Measurements from ENCODE around the gene PLSCR5.

PLSCR5 gene, protein sequence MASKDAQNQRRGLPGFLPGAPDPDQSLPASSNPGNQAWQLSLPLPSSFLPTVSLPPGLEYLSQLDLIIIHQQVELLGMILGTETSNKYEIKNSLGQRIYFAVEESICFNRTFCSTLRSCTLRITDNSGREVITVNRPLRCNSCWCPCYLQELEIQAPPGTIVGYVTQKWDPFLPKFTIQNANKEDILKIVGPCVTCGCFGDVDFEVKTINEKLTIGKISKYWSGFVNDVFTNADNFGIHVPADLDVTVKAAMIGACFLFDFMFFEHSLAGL

DNA sequence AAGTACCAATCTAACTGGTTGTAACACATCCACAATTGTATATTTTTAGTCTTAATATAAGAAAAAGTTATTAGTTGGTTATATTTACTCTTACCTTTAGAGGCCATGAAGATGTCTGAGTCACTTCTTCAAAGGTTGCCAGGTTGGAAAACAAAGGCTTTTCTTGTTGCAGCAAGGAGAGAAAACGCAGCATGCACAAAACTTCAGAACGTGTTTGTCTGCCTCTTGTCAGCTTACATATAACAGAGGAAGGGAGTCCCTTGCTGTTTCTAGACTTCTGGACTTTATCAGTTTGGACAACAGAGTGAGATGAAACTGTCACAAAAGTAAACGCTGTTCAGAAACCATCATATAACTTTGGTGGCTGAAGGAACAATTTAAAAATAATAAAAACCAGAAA is at the start of gene PLSCR5:
Gene PLSCR5 (minus strand): TSS at position 241 of the 400 bp plus-strand sequence. CDS start 134 bp downstream, at position 107.
- DNase-seq = no peak

DNA sequence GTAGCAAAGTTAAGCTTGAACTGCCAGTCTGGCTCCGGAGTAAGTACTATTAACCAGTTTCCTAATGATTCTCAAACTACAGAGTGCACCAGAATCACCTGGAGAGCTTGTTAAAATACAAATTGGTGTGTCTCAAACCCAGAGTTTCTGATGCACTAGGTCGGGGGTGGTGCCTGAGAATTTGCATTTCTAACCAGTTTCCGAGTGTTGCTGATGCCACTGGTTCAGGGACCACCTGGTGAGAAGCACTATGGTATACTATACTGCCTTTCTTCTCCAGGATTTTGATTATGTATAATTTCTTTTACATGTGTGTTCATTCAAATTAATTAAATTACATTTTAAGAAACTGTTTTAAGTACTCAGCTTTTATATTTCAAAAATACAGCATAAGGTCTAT is 48.8 kb upstream of the PLSCR5 start:
- no peak for DNase-seq

DNA sequence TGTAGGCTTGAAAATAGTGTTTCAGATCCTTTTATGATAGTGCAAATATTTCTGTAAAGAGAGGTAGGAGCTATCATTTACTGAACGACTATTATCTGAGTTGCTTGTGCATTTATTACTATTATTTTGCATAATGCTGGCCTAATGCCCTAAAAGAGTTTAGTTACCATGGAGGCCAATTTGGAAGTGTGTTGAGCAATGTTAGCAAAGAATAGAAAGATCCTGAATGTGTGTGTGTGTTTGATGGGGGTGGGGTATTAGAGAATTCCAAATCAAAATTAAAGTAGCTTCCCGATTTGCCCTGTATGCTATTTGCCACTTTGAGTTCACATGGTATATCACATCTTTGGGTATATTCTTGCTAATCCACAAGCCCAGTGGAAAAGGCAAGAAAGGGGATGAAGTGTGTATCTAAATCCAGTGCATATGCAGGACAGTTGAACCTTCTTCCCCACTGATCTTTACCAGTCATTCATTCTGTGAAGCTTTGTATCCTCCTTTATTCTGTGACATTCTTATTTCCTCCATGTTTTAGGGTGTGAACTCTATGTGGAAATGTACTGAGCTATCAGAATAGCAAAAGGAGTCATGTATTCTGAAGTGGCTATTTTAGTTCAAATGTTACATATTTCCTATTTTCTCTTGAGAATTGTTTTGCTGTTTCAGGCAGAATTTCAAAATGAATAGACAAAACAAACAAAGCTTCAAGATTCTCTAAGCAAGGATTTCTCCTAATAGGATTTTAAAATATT is 45.7 kb upstream of the PLSCR5 start:
- no peak for DNase-seq

DNA sequence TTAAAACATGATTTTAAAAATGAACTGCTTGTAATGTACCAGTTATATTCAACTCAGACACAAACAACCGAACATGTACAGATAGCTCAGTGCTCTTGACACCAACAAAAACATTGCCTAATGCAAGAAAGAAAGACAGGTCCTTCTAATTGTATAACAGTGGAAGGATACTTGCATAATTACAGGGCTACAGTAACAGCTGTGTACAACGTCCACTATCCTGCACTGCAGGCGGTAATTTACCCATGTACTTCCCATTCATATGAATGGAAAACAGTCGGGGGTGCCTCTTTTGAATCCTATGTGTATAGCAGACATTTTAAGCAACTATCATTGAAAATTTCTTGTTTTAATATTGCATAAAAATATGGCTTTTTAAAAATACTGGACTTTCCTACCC is 41.1 kb upstream of the PLSCR5 start:
- no peak for DNase-seq

DNA sequence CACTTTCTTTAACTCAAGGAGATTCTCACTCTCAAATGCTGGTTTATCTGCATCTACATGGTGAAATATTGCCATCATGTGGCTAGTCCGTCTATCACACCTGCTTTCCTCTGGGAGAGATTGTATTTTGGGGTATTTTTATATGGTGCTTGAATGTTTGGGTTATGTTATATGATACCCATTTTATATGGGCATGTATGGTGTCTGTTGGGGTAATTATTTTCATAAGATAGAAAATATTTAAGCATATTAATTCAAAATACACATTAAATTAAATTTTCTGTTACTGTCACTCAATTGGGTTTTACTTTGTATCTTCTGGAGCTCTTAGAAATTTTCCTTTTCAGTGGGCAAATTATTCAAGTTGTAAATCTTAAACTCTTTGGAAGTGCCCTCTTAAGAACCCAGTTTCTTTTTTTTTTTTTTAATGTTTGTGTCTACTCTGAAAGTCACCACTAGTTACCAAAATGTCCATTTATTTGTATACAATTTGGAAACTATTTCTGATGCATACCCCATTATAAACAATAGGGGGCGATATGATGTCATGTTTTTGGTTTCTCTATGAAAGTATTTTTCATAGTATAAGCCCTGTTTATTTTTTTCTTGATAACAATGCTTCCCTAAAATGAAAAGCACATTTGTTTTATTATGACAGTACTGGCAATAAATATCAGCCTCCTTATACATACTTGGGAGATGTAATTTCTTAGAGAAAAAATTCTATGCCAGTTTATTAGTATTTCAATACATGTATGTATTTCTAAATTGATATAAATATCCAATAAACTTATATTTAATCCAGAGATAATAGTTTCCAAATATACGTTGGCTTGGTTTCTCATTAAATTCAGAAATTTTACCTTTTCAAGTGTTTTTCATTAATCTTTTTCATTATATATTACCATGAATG is 36.1 kb upstream of the PLSCR5 start:
- peak in 4 of 56 donors; percentile 0 to 21 (median 3) for DNase-seq

DNA sequence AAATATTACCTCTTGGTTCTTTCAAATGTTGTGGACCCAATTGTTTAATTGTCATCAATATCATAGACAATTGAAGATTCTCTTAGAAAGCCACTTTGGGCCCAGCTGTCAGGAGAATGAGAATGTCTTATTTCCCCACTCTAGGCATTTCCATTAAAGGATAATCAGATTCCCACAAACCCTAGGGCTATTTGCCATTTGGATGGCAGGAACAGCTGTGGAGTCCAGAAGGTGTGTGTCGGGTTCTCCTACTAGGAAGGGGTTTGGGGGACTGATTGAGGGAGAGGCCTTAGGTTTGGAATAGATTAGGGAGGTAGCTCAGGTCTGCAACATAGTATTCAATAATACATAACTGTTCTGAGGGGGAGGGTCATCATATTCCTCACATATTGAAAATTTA is 35.2 kb upstream of the PLSCR5 start:
- DNase-seq = no peak

DNA sequence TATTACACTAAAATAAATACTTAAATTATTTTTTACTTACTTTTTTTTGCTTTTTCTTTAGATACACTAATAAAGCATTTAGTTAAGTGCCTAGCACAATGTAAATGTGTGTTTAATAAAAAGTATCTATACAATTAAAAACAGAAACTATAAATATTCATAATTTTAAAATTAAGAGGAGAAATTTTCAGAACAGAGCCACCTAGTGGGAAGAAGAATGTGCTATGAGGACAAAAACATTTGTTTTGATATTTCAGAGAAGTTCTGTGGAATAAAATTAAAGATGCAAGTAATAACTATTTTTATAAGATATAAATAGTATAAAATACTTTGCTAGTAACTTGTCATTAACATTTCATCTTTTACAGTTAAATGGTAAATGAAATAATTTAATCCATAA is 33.6 kb upstream of the PLSCR5 start:
- no peak for DNase-seq

DNA sequence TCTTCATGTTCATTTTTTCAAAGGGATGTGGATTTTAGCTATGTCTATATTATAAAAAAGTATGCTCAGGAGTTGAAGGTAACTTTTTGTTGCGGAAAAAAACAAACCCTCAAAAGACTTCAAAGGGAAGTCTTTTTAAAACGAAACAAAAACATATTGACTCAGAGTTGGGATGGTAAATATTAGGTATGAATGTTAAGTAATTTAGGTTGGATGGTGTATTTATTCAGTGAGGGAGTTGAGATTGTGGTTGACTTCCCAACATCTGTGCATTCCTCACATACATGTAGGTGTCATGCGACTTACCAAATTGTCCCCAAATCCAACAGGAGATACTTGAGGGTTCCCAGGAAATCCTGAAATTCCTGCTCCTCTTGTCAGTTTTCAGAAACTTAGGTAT is 32.7 kb upstream of the PLSCR5 start:
- DNase-seq = no peak

DNA sequence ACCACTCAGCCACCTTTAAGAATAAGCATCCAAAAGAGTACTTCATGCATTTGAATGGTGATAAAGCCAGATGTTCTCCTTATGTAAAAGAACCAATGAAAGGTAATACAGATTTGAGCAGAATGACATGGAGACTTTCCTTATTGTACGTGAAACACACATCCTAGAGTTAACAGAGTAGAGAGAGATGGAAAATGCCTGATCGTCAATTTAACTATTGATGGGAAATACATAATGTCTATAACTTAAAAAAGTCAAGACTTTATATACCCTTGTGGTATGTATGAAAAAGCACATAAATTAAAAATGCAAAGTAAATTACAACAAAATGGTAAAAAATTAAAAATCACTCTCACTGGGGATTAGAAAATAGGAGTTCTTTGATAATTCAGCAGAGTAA is 31.7 kb upstream of the PLSCR5 start:
- DNase-seq = no peak

DNA sequence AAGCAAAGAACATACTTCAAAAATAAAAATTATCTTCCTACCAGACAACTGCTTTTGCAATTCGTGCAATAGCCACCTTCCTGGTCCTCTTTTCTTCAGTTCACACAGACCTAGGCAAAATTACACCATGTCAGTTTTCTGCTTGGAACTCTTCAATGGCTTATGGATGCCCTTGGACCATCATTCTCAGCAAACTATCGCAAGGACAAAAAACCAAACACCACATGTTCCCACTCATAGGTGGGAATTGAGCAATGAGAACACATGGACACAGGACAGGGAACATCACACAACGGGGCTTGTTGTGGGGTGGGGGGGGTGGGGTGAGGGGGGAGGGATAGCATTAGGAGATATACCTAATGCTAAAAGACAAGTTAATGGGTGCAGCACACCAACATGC is 29.2 kb upstream of the PLSCR5 start:
- no peak for DNase-seq

DNA sequence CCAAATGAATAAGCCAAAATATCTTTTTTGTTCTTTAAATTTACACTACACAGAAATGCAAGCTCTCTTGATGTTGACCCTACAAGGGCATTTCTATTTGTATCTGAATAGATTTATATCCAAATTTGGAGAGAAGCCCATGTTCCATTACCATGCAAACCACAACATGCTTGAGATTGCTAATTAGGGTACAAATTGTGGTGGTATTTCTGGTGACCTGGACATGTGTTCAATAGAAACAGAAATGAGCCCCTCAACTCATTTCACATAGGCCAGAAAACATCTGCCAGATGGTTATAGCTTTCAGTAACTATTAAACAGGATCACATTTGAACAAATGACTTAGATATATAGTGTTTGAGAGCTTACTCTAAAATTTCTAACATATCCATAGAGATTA is 23.5 kb upstream of the PLSCR5 start:
- no peak for DNase-seq

DNA sequence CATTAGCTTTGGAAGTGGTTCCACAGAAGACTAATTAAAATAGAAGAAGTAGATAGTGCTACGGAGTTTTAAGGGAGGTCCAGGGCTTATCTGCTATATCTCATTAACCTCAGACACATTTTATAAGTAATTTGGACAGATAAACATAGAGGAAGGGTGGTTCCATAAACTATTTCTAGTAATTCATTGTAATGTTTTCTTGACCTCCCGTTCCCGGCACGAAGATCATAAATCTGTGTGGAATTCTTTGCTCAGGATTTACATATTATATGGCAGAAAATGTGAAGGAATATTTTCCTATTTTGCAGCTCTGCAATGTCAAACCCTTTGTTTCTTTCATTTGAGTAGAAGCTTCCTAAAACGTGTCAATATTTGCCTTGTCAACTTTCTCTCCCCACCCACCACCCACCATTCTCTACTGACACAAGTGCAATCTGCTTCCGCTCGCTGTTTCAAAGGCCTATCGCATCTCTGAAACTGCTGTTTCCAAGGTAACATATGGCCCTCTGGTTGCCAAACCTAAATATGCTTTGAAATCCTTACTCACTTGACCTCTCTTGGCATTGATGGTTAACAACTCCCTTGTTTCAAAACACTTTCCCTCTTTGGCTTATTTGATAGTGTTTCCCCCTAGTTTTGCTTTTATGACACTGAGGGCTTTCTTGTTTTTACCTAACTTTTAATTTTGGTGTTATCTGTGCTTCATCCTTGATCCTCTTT is 21.4 kb upstream of the PLSCR5 start:
- no peak for DNase-seq

DNA sequence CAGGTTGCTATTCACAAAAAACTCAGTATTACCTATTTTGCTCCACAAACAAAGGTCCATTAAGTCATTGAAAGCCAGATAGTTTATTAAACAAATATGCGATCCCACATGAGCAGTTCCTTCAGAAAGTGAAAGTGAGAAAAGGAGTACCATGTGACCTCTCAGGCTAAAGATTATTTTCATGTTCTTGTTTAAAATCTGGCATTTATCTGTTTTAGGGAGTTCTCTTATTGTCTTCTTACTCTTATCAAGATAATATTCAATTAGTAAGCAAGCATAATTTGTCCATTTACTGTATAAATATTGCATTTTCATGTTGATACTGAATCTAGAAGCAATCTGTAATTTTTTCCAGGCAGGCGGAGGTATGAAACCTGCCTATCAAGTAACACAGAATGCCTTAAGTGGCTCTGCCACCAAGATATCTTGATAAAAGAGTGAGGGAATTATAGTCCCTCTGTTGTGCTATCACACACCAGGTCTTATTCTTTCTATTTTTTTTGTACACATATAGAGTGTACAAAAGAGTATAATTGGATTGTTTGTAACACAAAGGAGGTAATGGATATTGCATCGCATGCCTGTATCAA is 20.1 kb upstream of the PLSCR5 start:
- DNase-seq = no peak

DNA sequence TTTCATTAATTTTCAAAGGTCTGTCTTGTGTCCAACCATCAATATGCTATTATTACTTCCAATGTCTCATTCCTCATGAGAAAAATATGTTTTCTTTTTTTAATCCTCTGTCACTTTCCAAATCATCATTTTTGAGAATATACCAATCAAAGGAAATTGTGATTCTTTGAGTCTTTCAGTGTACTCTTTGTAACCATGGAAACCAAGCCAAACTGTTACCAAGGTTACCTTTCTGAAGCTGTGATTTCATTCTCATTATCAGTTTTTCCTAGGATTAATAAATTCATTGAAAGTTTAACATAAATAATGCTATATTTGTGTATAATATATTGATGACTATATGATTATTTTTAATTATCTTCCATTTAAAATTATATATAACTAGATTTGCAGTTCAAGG is 16.6 kb upstream of the PLSCR5 start:
- DNase-seq = no peak

DNA sequence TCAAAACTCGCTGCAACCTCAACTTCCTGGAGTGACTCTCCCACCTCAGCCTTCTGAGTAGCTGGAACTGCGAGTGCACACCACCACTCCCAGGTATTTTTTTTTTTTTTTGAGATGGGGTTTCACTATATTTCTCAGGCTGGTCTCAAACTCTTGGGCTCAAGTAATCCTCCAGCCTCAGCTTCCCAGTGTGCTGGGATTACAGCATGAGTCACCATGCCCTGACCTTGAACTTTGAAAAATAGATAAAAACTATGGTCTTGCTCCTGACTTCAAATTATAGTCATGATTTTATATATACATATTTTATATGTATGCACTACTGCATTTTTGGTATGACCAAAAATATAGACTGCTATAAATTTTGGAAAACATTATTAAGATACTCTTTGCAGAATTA is 6.9 kb upstream of the PLSCR5 start:
- DNase-seq = no peak

DNA sequence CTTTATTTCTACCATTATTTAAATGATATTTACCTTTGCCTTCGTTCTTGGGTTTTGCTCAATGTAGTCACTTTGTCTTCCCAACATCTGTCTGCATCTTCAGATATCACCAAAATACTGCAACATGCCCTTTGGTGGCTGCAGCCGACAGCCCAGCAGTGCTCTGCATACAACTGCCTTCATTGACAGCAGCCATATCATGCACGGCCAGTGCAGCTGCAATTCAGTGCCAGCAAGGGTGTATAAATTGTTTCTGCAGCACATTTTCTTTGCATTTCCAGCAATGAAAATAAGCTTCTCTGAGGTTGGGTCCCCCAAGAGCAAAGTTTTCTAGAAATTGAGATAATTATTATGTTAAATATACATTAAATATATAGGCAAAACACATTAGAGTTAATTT is 6.0 kb upstream of the PLSCR5 start:
- no peak for DNase-seq

DNA sequence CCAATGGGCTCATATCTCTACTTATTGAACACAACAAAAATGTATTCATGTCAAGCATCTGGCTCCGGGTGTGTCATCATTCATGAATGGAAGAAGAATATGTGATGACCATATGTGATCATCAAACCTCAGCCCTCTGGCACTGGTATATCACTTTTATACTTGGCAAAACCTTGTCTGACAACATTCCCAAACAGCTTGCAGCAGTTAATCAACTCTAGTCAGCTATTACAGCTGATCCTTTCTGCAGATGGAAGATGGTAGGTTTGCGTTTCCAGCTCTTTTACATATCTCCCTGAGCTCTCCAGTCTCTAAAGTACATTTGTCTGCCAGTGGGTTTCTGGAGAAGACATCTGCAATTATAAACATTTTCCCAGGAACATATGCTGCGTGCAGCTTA is 6.6 kb downstream of the PLSCR5 start:
- DNase-seq = no peak

DNA sequence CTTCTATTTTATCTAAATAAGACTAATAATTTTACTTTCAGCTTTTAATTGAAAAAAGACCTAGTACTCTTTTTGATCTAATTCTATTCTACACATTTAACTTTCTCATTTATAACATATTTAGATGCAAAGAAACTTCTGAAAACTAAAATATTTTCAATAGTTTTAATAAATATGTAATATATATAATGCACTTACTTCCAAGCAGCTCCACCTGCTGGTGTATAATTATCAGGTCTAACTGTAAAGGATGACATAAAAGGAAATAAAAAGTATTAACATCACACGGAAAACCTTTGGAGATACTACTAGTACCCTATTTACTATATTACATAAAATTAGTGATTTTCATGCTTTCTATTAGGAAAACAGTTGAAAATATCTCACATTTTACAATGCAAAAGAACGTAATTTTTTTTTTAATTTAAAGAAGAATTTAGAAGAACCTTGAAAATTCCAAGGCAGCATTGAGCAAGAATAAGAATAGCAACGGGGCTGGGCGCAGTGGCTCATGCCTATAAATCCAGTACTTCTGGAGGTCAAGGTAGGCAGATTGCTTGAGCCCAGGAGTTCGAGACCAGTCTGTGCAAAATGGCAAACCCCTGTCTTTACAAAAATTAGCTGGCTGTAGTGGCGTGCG is 10.2 kb downstream of the PLSCR5 start:
- no peak for DNase-seq

DNA sequence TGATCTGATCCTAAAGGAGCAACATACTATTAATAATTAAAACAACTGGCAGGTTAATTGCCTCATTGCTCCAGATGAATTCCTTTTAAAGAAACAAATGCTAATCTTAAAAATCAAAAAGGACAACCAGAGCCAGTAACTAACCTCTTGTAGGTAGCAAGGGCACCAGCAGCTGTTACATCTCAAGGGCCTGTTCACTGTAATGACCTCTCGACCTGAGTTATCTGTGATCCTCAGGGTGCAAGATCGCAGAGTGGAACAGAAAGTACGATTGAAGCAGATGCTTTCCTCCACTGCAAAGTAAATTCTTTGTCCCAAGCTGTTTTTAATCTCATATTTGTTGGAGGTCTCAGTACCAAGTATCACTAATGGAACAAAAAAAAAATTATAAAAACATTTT is 11.4 kb downstream of the PLSCR5 start:
- DNase-seq = no peak

DNA sequence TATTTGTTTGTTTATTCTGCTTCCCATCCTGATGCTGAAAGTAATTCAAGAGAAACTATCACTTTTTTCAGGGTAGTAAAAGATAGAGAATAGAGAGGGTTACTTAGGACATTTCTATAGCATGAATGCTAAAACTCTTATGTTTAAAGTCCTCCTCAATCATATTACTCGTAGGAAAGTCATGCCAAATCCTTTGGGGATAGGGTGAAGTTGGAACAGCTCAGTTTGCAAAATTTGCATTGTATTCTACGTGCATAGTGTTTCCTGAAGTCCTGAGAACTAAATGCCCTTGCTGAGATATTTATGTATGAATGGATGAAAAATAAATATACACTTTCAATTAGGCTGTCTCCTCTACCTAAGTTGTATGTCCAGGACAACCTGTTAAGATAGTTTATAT is 14.6 kb downstream of the PLSCR5 start:
- no peak for DNase-seq
